HG03439 (cell line): Measurements from ENCODE around the gene USP17L19.
"Not testable (repeated sequence)": the region's sequence is repeated elsewhere in the genome, so short reads cannot be mapped to it uniquely, and the experiment has no call there.

Experiments used
- ATAC-seq: cut with Tn5 transposase; IDR thresholded peaks from one replicate; pipeline ENCODE4 v1.9.1; 2021; ENCODE audit warnings: mild to moderate bottlenecking, moderate library complexity; ENCODE audit not compliant: unreplicated experiment

Gene USP17L19

GRCh38 chr4:9253078-9253477 is at the start of gene USP17L19:
TSS of gene USP17L19 (plus strand) at chr4:9253378. CDS start at chr4:9253378, 0 bp downstream.
- not testable (repeated sequence) for ATAC-seq

DNA sequence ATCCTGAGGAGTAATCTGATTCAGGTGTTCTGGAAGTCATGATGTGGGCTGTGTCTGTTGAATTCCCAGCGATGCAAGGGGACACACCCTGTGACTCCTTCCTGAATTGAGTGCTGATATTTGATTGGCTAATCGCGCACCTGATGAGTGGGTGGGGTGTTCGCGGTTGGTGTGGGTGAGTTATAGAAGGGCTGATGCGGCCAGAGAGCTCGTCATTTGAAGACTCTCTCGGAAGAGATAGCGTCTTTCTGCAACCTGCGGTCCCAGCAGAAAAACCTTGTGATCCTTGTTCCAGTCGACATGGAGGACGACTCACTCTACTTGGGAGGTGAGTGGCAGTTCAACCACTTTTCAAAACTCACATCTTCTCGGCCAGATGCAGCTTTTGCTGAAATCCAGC is 42.8 kb upstream of the USP17L19 start, which contains the start of gene USP17L10:
Gene USP17L10, plus strand, starts transcription at position 301 of the 400 bp plus-strand sequence. Its CDS starts 0 bp downstream, at position 301.
- not testable (repeated sequence) for ATAC-seq

DNA sequence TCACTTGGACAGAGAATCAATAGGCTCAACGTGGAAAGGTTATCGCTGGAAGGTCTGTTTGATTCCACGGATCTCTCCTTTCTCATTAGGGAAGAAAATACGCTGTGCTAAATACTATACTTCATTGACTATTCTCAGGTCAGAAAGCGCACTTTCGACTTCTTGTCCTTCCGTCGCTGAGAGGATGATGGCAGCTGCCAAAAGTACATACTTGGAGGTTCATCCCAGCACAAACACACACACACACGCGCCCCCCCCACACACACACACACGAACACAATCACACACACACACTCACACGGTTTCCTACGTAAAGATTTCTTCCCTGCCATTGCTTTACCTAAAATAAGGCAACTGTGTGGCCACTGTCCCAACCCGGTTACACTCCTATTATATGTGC is 38.5 kb upstream of the USP17L19 start:
- not testable (repeated sequence) for ATAC-seq

- not testable (repeated sequence) for ATAC-seq
These were observed 38.1 kb upstream of the USP17L19 start, which contains the start of gene USP17L11 for GRCh38 chr4:9215105-9215504. TSS of gene USP17L11 (plus strand) at chr4:9215405. CDS start at chr4:9215405, 0 bp downstream.

DNA sequence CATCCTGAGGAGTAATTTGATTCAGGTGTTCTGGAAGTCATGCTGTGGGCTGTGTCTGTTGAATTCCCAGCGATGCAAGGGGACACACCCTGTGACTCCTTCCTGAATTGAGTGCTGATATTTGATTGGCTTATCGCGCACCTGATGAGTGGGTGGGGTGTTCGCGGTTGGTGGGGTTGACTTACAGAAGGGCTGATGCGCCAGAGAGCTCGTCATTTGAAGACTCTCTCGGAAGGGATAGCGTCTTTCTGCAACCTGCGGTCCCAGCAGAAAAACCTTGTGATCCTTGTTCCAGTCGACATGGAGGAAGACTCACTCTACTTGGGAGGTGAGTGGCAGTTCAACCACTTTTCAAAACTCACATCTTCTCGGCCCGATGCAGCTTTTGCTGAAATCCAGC is 33.3 kb upstream of the USP17L19 start, which contains the start of gene USP17L12:
Gene USP17L12, plus strand, starts transcription at position 301 of the 400 bp plus-strand sequence. Its CDS starts 0 bp downstream, at position 301.
- ATAC-seq = not testable (repeated sequence)

- ATAC-seq = not testable (repeated sequence)
These were observed 28.6 kb upstream of the USP17L19 start, which contains the start of gene USP17L13 for GRCh38 chr4:9224596-9224995. TSS of gene USP17L13 (plus strand) at chr4:9224896. CDS start at chr4:9224896, 0 bp downstream.

- not testable (repeated sequence) for ATAC-seq
These were observed 22.9 kb upstream of the USP17L19 start for GRCh38 chr4:9230249-9230648.

DNA sequence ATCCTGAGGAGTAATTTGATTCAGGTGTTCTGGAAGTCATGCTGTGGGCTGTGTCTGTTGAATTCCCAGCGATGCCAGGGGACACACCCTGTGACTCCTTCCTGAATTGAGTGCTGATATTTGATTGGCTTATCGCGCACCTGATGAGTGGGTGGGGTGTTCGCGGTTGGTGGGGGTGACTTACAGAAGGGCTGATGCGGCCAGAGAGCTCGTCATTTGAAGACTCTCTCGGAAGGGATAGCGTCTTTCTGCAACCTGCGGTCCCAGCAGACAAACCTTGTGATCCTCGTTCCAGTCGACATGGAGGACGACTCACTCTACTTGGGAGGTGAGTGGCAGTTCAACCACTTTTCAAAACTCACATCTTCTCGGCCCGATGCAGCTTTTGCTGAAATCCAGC is 19.1 kb upstream of the USP17L19 start, which contains the start of gene USP17L15:
Gene USP17L15, plus strand, starts transcription at position 301 of the 400 bp plus-strand sequence. Its CDS starts 0 bp downstream, at position 301.
- ATAC-seq = not testable (repeated sequence)

- ATAC-seq = not testable (repeated sequence)
These were observed 14.7 kb upstream of the USP17L19 start for GRCh38 chr4:9238461-9238860.

DNA sequence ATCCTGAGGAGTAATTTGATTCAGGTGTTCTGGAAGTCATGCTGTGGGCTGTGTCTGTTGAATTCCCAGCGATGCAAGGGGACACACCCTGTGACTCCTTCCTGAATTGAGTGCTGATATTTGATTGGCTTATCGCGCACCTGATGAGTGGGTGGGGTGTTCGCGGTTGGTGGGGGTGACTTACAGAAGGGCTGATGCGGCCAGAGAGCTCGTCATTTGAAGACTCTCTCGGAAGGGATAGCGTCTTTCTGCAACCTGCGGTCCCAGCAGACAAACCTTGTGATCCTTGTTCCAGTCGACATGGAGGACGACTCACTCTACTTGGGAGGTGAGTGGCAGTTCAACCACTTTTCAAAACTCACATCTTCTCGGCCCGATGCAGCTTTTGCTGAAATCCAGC is 9.6 kb upstream of the USP17L19 start, which contains the start of gene USP17L17:
Gene USP17L17, plus strand, starts transcription at position 301 of the 400 bp plus-strand sequence. Its CDS starts 0 bp downstream, at position 301.
- not testable (repeated sequence) for ATAC-seq

GRCh38 chr4:9247953-9248680 is 5.1 kb upstream of the USP17L19 start, which contains the start of gene USP17L18:
TSS of gene USP17L18 (plus strand) at chr4:9248630. CDS start at chr4:9248630, 0 bp downstream.
- not testable (repeated sequence) for ATAC-seq

DNA sequence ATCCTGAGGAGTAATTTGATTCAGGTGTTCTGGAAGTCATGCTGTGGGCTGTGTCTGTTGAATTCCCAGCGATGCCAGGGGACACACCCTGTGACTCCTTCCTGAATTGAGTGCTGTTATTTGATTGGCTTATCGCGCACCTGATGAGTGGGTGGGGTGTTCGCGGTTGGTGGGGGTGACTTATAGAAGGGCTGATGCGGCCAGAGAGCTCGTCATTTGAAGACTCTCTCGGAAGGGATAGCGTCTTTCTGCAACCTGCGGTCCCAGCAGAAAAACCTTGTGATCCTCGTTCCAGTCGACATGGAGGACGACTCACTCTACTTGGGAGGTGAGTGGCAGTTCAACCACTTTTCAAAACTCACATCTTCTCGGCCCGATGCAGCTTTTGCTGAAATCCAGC is 4.6 kb downstream of the USP17L19 start, which contains the start of gene USP17L20:
Gene USP17L20, plus strand, starts transcription at position 301 of the 400 bp plus-strand sequence. Its CDS starts 0 bp downstream, at position 301.
- not testable (repeated sequence) for ATAC-seq

- ATAC-seq = not testable (repeated sequence)
These were observed 9.4 kb downstream of the USP17L19 start, which contains the start of gene USP17L21 for GRCh38 chr4:9262572-9262971. TSS of gene USP17L21 (plus strand) at chr4:9262872. CDS start at chr4:9262872, 0 bp downstream.

DNA sequence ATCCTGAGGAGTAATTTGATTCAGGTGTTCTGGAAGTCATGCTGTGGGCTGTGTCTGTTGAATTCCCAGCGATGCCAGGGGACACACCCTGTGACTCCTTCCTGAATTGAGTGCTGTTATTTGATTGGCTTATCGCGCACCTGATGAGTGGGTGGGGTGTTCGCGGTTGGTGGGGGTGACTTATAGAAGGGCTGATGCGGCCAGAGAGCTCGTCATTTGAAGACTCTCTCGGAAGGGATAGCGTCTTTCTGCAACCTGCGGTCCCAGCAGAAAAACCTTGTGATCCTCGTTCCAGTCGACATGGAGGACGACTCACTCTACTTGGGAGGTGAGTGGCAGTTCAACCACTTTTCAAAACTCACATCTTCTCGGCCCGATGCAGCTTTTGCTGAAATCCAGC is 14.1 kb downstream of the USP17L19 start, which contains the start of gene USP17L22:
Gene USP17L22, plus strand, starts transcription at position 301 of the 400 bp plus-strand sequence. Its CDS starts 0 bp downstream, at position 301.
- not testable (repeated sequence) for ATAC-seq

DNA sequence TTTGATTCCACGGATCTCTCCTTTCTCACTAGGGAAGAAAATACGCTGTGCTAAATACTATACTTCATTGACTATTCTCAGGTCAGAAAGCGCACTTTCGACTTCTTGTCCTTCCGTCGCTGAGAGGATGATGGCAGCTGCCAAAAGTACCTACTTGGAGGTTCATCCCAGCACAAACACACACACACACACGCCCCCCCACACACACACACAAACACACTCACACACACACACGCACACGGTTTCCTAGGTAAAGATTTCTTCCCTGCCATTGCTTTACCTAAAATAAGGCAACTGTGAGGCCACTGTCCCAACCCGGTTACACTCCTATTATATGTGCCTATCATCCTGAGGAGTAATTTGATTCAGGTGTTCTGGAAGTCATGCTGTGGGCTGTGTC is 18.5 kb downstream of the USP17L19 start:
- ATAC-seq = not testable (repeated sequence)
